GM19328 (cell line): ENCODE results near the gene BEX2.

ENCODE experiments used
- ATAC-seq: cut with Tn5 transposase; IDR thresholded peaks from one replicate; pipeline ENCODE4 v1.9.1; 2021; ENCODE audit warnings: mild to moderate bottlenecking, moderate library complexity; ENCODE audit not compliant: unreplicated experiment

BEX2 gene

GRCh38 chrX:103274284-103274683 is 36.5 kb downstream of the BEX2 start:
- ATAC-seq = no peak
